Activated B cell treated with CpG ODN at 0.5 μM for 24 hours (primary cell): Measurements from ENCODE around the gene PIP4K2C. TPM values are rescaled to one million over a fixed set of nuclear protein-coding genes. Genes with fewer than 3 reads are reported as not detected.

Experiments used
- ATAC-seq: fragments of 200-7000 bp; cut with Tn5 transposase; one replicate; pipeline ENCODE4 v1.10.0; 2021; ENCODE audit warnings: low read depth, mild to moderate bottlenecking, moderate library complexity
- CTCF ChIA-PET: fragments of 350-600 bp; sonication (Branson Sonifier 250); formaldehyde crosslinking; loops from one replicate; lab custom pipeline; 2021; ENCODE audit warnings: antibody characterized with exemption; lab: Charles Lee
- POLR2A ChIA-PET: fragments of 350-600 bp; sonication (Branson Sonifier 250); formaldehyde crosslinking; loops from one replicate; lab custom pipeline; 2021; ENCODE audit warnings: antibody characterized with exemption; lab: Charles Lee
- DNase-seq: peaks from one replicate; pipeline ENCODE4 v3.0.0; 2022
- H3K27ac Mint-ChIP-seq: one replicate; pipeline ENCODE4 v1.8.0; 2020; ENCODE audit warnings: mixed read lengths
- H3K27me3 Mint-ChIP-seq: one replicate; pipeline ENCODE4 v1.8.0; 2021; ENCODE audit warnings: mixed read lengths
- H3K36me3 Mint-ChIP-seq: one replicate; pipeline ENCODE4 v1.8.0; 2021; ENCODE audit warnings: low read depth, mixed read lengths
- H3K4me1 Mint-ChIP-seq: one replicate; pipeline ENCODE4 v1.8.0; 2021; ENCODE audit warnings: mixed read lengths
- H3K4me3 Mint-ChIP-seq: one replicate; pipeline ENCODE4 v1.8.0; 2020; ENCODE audit warnings: mild to moderate bottlenecking, mixed read lengths
- H3K9me3 Mint-ChIP-seq: one replicate; pipeline ENCODE4 v1.8.0; 2020; ENCODE audit warnings: mixed read lengths
- intact Hi-C: fragments of 100-400 bp; cut with micrococcal nuclease; formaldehyde crosslinking; loops from one replicate; pipeline ENCODE4 v1.15.1; 2024
- total RNA-seq: library from RNA; stranded (reverse); gene quantifications from 2 replicates; pipeline ENCODE4 v1.2.3, GENCODE V29; 2022
- TF ChIP-seq, protein P1 (sequence below): fragments of 200-600 bp; IDR thresholded peaks from one replicate; pipeline ENCODE4 v1.8.0; 2022; ENCODE audit warnings: antibody characterized with exemption, mild to moderate bottlenecking

The PIP4K2C gene
- total RNA-seq, 1 donor from 2014 or later = 16.5 TPM

DNA sequence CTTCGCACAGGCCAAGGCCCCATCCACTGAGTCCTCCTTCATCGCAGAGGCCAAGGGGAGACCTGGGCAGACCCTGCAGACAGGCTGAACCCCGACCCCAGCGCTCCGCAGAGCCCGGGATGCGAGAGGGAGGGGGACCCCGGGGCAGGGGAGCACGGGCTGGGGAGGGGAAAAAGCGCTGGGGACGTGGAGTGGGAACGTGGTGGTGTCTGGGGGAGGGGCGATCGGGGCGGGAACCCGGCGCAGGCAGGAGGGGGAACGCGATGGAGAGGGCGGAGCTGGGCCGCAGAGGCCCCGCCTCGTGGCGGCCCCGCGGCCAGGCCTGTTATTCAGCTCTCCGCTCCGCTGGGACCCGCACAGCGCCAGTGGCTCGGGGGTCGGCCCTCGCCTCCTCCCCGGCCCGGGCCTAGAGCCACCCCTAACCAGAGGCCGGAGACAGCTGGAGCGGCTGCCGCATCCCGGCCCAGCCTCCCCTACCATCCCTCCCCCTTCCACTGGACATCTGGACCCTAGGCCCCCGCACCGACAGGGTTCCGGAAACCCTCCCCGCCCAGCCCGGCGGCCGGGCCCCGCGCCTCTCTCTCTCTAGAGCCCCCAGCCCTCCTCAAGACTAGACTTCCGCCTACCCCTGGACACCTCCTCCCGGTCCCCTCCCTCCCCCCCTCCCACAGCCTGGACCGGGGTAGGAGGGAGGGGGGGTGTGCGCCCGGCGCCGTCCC is 20.3 kb downstream of the PIP4K2C start, which contains the start of gene ARHGEF25:
Gene ARHGEF25 (plus strand): TSS at position 328 of the 719 bp plus-strand sequence. CDS start 460 bp downstream, outside the sequence.
- TF ChIP-seq, protein P1, sequence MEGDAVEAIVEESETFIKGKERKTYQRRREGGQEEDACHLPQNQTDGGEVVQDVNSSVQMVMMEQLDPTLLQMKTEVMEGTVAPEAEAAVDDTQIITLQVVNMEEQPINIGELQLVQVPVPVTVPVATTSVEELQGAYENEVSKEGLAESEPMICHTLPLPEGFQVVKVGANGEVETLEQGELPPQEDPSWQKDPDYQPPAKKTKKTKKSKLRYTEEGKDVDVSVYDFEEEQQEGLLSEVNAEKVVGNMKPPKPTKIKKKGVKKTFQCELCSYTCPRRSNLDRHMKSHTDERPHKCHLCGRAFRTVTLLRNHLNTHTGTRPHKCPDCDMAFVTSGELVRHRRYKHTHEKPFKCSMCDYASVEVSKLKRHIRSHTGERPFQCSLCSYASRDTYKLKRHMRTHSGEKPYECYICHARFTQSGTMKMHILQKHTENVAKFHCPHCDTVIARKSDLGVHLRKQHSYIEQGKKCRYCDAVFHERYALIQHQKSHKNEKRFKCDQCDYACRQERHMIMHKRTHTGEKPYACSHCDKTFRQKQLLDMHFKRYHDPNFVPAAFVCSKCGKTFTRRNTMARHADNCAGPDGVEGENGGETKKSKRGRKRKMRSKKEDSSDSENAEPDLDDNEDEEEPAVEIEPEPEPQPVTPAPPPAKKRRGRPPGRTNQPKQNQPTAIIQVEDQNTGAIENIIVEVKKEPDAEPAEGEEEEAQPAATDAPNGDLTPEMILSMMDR = no peak
- peaks cover 39% of the 10 kb centered on the region for H3K4me1 Mint-ChIP-seq
- POLR2A ChIA-PET = no interaction called here

DNA sequence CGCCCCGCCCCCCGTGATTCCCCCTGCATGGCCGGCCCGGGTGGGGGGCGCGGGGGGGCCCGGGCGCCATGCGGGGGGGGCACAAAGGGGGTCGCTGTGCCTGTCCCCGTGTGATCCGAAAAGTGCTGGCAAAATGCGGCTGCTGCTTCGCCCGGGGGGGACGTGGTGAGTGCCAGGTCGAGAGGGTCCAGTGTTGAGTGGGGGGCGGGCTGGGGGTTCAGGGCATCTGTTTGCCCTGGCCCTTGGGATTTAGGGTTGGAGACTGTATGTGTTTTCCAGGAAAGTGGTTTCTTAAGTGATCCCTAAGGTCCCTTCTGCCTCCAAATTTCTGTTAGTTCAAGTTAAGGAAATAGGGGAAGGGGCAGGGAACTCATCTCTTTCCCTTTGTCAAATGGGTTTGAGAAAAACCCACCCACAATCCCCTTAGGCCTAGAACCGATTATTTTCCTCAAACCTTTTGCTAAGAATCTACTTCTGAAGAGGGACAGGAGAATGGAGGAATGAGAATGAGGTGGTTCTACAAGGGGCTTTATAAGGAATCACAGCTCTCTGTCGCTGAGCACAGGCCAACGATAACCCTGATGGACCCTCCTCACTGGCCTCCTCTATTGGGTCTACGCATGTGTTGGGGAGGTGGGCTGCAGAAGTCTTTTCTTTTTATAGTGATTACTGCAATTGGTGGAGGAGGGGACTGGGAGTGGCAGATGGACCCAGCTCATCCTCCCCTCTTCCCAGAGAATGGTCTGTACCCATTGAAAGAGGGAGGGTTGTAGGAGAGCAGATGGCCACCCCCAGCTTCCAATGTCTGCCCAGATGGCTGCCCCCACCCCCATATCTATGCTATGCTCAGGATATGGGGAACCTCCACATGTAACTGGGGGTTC is 21.1 kb downstream of the PIP4K2C start:
- Mint-ChIP-seq H3K27ac (no peak overlapping the region), H3K4me1 (peaks cover 39% of the 10 kb centered on the region), H3K27me3 (peaks cover 26% of the 10 kb centered on the region), H3K9me3 (no peaks in the 10 kb centered on the region), H3K36me3 (no peaks in the 10 kb centered on the region), H3K4me3 (peak overlapping the region; percentile 56)
- intact Hi-C loops = loop anchor here (1.0 kb wide), 1 partner anchor 9 kb away; no protein-coding TSS in a partner anchor
- ATAC-seq (no peak), DNase-seq (no peak)
- POLR2A ChIA-PET = interaction anchor here (0.5 kb wide), 1 partner anchor 932 kb away, joined by 3 read pairs; no protein-coding TSS in a partner anchor
- CTCF ChIA-PET = interaction anchor here (0.6 kb wide), 1 partner anchor 9 kb away, joined by 3 read pairs; no protein-coding TSS in a partner anchor
- TF ChIP-seq, protein P1 = no peak

More for the DNA sequence above, 20.3 kb downstream of the PIP4K2C start, which contains the start of gene ARHGEF25:
- Mint-ChIP-seq H3K27me3 (peaks cover 30% of the 10 kb centered on the region), H3K9me3 (no peaks in the 10 kb centered on the region), H3K36me3 (no peaks in the 10 kb centered on the region), H3K27ac (no peak within 1 kb of the TSS), H3K4me3 (peak within 1 kb of the TSS; percentile 75)
- CTCF ChIA-PET = no interaction called here
- ATAC-seq (peak; percentile 38), DNase-seq (no peak)
- intact Hi-C loops = loop anchor here (1.0 kb wide), 1 partner anchor 10 kb away; no protein-coding TSS in a partner anchor

DNA sequence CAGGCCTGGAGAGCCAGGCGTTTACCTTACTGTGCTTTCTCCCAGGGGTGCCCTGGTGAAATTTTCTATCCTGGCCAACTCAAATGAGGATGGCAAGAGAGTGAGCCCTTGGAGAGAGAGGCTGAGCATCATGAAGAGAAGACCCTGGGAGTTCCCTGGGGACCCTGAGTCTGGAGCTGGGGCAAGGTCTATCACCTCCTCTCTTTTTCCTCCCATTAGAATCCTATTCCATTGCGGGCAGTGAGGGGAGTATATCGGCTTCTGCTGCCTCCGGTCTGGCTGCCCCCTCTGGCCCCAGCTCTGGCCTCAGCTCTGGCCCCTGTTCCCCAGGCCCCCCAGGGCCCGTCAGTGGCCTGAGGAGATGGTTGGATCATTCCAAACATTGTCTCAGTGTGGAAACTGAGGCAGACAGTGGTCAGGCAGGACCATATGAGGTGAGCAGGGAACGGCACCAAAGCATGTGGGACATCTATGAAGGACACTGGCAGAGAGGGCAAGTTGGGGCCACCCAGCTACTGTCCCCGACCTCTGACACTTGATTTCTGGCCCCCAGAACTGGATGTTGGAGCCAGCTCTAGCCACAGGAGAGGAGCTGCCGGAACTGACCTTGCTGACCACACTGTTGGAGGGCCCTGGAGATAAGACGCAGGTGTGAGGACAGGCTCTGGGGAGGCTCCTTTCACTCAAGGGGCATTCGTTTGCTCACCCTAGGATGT is 21.9 kb downstream of the PIP4K2C start:
- ChIA-PET POLR2A (interaction anchor here (0.5 kb wide), 1 partner anchor 933 kb away, joined by 3 read pairs; no protein-coding TSS in a partner anchor), CTCF (no interaction called here)
- no peaks in the 10 kb centered on the region for H3K36me3 Mint-ChIP-seq
- no peak overlapping the region for H3K27ac Mint-ChIP-seq
- H3K4me1 Mint-ChIP-seq = peaks cover 40% of the 10 kb centered on the region
- TF ChIP-seq, protein P1 = no peak
- H3K27me3 Mint-ChIP-seq = peaks cover 32% of the 10 kb centered on the region
- no peaks in the 10 kb centered on the region for H3K9me3 Mint-ChIP-seq
- DNase-seq = no peak
- ATAC-seq = no peak
- intact Hi-C loops = no loop called here
- no peak overlapping the region for H3K4me3 Mint-ChIP-seq

DNA sequence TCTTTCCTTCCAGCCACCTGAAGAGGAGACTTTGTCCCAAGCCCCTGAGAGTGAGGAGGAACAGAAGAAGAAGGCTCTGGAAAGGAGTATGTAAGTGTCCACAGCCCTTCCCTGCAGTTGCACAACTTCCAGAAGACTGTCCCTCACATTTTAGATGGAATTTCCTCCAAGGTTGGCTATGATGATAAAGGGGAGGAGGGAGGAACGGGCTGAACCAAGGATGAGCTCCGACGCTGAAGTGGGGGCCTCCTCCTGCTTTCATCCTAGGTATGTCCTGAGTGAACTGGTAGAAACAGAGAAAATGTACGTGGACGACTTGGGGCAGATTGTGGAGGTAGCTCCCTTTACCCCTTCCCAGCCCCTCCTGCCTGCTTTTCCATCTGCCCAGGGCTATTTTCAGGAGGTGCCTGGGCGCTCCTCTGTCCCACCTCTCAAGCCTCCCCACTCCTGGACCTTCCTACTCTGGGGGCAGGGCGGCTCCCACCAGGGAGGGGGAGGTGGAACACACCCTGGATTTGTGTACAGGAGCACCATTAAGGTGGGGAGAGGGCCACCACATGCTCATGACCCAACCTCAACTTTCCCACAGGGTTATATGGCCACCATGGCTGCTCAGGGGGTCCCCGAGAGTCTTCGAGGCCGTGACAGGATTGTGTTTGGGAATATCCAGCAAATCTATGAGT is 22.6 kb downstream of the PIP4K2C start:
- Mint-ChIP-seq H3K9me3 (no peaks in the 10 kb centered on the region), H3K27me3 (peaks cover 32% of the 10 kb centered on the region), H3K4me3 (no peak overlapping the region), H3K36me3 (no peaks in the 10 kb centered on the region), H3K27ac (no peak overlapping the region), H3K4me1 (peaks cover 40% of the 10 kb centered on the region)
- CTCF ChIA-PET = interaction anchor here (1.0 to 2.8 kb wide), 2 partner anchors 9 to 30 kb away, joined by 5 to 19 read pairs; no protein-coding TSS in a partner anchor
- POLR2A ChIA-PET = interaction anchor here (0.5 to 1.8 kb wide), 6 partner anchors 12 to 1457 kb away, joined by 3 to 8 read pairs (median 4); partner anchors contain the start of genes DDIT3, PIP4K2C and TSPAN31
- DNase-seq (no peak), ATAC-seq (no peak)
- intact Hi-C loops = loop anchor here (1.0 to 2.0 kb wide), 2 partner anchors 8 to 19 kb away; partner anchors contain the start of gene B4GALNT1
- TF ChIP-seq, protein P1 = no peak
